HG03139 (cell line): ENCODE data around the gene ICA1L.
"Not testable (repeated sequence)": the region's sequence is repeated elsewhere in the genome, so short reads cannot be mapped to it uniquely, and the experiment has no call there.

Experiments used
- ATAC-seq: cut with Tn5 transposase; IDR thresholded peaks from one replicate; pipeline ENCODE4 v1.9.1; 2021; ENCODE audit not compliant: unreplicated experiment

Gene ICA1L

GRCh38 chr2:202848813-202849212 lies 22.8 kb downstream of the ICA1L start:
- no peak for ATAC-seq

- no peak for ATAC-seq
Measured at GRCh38 chr2:202847693-202848524, 23.7 kb downstream of the ICA1L start.

DNA sequence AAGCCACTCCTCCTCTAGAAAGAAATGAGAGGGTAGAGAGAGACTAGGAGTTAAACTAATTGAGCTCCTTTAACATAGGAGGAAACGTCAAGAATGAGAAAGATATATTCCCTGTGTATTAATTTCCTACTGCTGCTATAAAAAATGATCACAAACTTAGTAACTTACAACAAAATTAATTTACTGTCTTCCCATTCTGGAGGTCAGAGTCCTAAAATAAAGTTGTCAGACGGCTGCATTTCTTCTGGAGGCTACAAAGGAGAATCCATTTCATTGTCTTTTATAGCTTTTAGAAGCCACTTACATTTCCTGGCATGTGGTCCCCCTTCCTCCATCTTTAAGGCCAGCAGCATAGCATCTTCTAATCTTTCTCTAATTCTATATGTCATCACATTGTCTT lies 26.9 kb downstream of the ICA1L start:
- no peak for ATAC-seq

DNA sequence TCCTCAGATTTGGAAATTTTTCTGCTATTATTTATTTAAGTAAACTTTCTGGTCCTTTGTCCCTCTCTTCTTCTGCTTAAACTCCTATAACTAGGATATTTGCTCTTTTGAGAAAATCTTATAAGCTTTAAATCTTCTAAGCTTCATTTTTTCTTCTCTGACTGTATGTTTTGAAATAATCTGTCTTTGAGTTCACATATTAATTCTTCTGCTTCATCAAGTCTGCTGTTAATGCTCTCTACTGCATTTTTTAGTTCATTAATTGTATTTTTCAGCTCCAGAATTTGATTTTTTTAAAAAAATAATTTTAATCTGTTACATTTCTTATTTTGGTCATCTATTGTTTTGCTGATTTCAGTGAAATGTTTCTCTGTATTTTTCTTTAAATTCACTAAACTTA lies 28.9 kb downstream of the ICA1L start:
- no peak for ATAC-seq

GRCh38 chr2:202841090-202841867 lies 30.3 kb downstream of the ICA1L start:
- no peak for ATAC-seq

DNA sequence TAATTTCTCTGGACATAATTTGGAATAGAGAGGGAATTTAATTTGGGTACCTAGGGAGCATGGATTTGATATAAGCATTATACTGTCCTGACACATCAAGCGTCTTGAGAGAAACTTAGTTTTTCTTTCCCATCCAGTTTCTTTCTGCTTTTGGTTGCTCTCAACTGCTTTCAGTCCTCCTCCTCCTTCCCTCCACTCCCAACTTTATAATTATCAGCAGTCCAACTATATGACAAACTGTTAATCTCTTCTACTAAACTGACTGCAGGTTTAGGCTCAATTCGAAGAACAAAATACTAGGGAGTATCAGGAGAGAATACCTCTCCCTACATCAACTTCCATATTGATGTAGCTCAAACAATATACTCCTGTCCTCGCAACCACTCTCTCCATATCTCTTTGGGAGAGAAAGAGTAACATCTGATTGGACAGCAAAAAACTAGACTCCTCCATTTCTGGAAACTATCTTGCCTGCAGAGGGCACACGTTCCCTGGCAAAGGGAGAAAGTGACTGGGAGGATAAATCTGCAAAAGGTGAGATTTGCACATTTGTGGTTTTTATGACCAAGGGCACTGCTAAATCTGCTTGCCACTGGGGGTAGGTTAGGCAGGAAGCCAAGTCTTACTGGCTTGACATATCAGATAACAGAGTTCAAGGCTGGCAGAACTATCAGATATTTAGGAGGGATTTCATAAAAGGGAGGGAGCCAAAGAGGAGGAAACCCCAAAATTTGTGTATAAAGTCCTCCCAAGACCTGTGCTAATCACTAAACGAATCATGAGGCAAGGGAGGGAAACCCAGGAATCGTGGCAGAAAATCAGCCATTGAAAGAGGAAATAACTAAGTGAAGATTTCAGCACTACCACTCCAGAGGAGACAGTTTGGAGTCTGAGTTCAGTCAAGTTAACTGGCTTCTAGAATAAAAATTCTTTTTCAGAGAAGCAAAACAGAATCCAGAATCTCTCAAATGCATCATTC lies 40.0 kb downstream of the ICA1L start:
- ATAC-seq = no peak

DNA sequence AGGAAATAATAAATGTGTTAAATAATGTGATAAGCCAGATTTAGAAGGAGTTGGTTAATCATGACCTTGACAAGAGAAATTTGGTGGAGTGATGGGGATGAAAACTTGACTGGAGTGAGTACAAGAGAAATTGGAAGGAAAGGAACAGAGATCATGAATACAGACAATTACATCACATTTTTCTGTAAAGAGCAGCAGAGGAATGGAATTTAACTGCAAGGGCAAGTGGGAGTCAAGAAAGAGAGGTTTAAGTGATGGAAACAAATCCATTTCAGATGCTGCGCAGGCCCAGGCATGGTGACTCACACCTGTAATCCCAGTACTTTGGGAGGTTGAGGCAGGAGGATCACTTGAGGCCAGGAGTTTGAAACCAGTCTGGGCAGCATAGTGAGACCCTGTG lies 46.7 kb downstream of the ICA1L start:
- no peak for ATAC-seq

DNA sequence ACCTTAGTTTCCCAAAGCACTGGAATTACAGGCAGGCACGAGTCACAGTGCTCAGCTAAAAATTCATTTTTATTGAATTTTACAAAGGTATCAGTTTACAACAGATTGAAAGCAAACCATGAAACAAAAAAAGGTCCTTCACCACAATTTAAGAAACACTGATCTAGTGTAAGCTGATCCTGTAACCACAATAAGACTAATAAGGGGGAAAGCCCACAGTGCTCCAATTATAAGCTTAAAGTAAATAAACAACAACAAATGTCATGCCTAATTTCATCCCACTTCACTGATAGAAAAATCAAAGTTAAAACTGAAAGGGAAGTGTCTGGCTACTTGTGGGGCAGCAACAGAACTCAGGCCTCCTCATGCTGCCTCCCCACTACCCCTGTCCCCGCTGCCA lies 49.2 kb downstream of the ICA1L start:
- no peak for ATAC-seq

DNA sequence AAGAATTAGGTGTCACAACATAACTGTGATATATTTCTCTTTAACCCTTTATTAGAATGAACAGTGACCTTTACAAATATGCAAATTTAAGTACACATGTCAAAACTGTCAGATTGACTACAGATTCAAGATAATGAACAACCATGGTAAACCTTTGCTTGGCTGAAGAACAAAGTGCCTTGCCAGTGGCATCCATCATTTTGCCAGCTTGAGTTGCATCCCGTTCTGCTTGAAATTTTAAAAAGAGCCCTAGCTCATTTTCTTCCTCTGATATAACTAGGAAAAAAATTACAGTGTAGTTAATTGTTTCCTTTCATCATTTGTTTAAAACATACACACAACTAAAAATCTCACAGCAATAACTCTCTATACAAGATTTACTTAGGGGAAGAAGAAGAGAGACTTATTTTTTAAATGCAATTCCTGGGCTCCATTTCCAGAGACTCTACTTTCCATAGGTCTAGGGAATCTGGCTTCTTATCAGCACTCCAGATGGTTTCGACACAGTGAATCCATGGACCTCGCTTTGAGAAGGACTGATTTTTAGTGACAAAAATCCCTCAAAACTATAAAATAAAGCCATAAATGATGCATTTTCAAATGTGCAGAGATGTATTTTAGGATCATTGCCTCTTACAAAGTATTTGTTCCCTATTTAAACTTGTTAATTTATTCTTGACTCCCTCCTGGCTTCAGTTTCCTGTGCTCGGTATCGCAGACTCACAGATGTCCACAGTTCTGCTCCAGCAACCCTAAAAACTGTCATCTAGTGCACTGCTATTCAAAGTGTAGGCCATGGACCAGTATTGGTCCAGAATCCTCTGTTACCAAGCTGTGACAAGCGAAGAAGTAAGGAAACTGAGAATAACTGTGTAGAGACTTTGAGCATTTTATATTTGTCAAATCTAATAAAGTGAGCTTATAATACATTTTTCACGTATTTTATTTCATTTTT lies 50.1 kb downstream of the ICA1L start:
- ATAC-seq = no peak

- no peak for ATAC-seq
Measured at GRCh38 chr2:202818321-202818720, 53.2 kb downstream of the ICA1L start.

DNA sequence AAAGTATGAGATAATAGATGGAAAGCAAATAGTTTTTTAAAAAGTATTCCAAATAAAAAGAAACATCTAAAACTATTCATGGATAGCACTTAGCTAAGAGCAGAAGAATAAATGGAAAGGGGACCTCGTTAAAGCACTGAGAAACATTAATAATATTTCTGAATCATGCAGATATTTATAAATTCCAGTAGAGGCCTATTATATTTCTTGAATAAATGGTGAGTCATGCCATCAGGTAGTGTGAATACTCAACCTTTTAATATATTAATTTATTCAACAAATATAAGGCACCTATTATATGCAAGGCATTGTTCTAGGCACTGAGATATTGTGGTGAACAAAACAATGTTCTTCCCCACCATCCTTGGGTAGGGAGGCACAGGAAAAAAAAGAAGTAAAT lies 53.8 kb downstream of the ICA1L start:
- no peak for ATAC-seq

DNA sequence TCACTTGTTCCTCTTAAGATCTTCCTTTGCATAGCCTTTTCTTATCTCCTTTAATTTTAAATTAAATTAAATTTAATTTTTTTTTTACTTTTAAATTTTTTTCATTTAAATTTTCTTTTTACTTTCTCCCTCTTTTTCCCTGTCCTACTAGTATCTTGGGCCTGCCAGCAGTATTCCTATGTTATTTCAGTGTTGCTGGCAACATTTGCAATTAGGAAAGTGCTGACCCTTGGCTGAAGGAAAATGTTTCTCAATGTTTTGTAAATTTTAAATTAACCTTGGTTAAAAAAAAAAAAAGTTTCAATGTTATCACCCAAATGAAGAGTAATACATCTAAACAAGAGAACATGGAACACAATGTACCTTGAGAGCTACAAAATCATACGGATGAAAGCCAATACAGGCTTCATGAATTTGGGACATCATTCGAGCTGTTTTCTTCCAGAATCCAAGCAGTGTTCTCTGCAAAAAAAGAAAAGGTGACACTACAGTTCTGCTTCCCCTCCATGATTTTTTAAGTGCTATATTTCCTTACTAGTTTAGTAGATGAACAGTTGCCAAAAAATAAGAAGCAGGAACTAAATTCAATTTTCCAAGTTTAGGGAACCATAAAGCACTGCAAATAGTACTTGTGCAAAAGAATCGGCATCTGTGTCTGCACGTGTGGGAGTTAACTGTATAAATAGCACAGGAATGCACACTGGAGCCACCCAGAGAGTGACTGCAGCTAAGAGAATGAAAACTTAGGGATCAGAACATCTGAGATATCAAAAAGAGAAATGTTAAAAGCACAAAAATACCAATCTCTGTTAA lies 55.8 kb downstream of the ICA1L start:
- no peak for ATAC-seq

DNA sequence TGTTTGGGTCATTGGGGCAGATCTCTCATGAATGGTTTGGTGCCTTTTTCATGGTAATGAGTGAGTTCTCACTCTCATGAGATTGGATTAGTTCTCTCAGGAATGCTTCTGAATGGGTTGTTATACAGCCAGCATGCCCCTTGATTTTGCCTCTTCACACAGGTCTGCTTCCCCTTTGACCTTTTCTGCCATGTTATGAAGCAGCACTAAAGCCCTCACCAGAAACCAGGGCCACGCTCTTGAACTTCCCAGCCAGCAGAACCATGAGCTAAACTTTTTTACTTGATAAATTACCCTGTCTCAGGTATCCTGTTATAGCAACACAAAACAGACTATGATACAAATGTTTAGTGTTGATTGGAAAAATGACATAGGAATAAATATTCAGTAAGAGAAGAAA lies 57.3 kb downstream of the ICA1L start:
- ATAC-seq = no peak

- ATAC-seq = no peak
Measured at GRCh38 chr2:202813387-202813786, 58.2 kb downstream of the ICA1L start.

GRCh38 chr2:202808754-202809153 lies 62.8 kb downstream of the ICA1L start:
- ATAC-seq = no peak

DNA sequence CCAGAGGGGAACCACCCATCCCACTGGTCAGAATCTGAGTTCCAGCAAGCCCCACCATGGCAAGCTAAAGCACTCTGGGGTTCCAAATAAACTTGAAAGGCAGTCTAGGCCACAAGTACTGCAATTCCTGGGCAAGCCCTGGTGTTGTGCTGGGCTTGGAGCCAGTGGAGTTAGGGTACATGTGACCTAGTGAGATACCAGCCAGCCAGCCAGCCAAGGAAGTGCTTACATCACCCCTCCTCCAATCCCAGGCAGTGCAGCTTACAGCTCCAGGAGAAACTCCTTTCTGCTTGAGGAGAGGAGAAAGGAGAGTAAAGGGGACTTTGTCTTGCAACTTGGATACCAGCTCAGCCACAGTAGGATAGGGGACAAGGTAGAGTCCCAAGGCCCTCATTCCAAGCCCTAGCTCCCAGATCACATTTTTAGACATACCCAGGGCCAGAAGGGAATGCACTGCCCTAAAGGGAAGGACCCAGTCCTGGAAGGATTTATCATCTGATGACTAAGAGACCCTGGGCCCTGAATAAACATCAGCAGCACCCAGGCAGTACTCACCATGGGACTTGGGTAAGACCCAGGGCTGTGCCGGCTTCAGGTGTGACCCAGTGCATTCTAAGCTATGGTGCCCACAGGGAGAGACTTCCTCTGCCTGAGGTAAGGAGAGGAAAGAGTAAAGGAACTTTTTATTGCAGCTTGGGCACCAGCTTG lies 64.0 kb downstream of the ICA1L start:
- ATAC-seq = not testable (repeated sequence)

DNA sequence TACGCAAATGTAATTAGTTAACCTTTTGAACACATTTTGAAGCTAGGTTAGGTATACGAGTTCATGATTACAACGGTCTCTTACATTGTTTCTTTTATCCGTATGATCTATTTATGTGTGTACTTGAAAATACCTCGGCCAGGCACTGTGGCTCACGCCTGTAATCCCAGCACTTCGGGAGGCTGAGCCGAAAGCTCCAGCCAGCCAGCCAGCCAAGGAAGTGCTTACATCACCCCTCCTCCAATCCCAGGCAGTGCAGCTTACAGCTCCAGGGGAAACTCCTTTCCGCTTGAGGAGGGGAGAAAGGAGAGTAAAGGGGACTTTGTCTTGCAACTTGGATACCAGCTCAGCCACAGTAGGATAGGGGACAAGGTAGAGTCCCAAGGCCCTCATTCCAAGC lies 65.7 kb downstream of the ICA1L start:
- not testable (repeated sequence) for ATAC-seq

GRCh38 chr2:202797944-202798343 lies 73.6 kb downstream of the ICA1L start:
- no peak for ATAC-seq

DNA sequence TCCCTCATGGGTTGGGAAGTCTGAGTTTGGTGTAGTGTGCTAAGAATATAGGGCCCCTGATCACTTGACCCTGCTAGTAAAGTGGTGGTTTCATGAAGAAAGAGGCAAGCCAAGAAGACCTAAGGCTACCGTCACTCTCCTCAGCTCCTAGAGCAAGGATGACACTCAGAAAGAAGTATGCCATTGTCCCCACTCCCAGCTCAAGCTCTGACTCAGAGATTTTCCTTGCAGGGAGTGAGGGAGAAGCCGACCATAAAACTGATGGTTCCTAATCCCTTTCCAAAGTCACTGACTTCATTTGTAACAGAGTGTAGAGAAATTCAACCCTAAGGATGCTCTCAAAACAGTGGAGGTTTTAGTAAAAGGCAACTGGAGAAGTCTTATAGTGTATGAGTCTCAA lies 80.9 kb downstream of the ICA1L start:
- ATAC-seq = no peak
